Right ventricle myocardium inferior (tissue), 1 donor: ENCODE data around the gene NLGN1. TPM values are rescaled to one million over a fixed set of nuclear protein-coding genes. Genes with fewer than 3 reads are reported as not detected.

Experiments
- ATAC-seq: fragments of 200-7000 bp; cut with Tn5 transposase; one replicate; pipeline ENCODE4 v1.9.1; 2020; ENCODE audit warnings: mild to moderate bottlenecking, moderate library complexity
- DNase-seq: peaks from one replicate; pipeline ENCODE4 v3.0.0; 2021; ENCODE audit errors: missing footprints
- intact Hi-C: fragments of 100-400 bp; cut with DNase I; formaldehyde crosslinking; loops from one replicate; pipeline ENCODE4 v1.11.0; 2022
- total RNA-seq: library from RNA; stranded (reverse); fragmentation: NEBNext Ultra II Directional; extraction: Animal tissue kit (Norgen Biotek cat#: 25700); gene quantifications from one replicate; pipeline ENCODE4 v1.2.1, GENCODE V29; 2021
- donor health status: DM: no; HTN: yes; CAD: no; lungs with severe emphysema.

Gene NLGN1
- total RNA-seq, 1 donor from 2014 or later = 8.0 TPM

GRCh38 chr3:174287705-174288104 is 890.2 kb downstream of the NLGN1 start:
- DNase-seq (no peak), ATAC-seq (no peak)
- intact Hi-C loops = no loop called here

GRCh38 chr3:174294616-174295015 is 897.1 kb downstream of the NLGN1 start:
- intact Hi-C loops = no loop called here
- ATAC-seq (no peak), DNase-seq (no peak)

DNA sequence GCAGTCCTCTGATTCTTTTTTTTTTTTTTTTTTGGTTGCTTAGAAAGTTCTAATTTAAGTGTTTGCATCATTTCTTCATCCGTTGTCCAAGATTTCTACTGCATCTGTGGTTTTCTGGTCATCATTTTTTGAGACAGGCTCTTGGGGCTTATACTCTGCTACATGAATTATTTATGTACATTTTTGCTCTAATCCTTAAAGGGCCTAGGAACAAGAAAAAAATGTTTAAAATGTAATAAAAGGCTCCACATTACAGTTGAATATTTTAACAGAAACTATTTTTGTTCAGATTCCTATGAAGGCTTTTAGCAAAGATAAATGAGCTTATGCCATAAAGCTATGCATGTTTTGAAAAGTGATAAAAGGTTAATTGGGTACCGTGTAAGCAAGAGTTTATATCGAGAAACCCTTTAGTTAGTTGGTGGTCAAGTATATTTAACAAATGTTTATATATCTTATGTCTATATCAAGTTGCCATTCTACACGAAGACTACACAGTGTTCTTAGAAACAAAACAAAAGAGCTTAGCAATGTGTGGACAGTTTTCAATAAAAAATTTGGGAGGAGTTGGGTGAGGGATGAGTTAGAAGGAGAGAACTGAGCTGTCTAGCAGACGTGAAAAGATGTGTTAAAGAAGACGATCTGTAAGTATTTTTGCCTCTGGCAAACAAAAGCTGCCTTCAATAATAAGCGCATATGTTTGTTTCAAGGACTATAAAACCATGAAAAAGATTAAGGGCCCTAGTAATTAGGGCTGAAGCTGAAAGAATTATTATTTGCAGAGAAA is 898.0 kb downstream of the NLGN1 start:
- intact Hi-C loops = no loop called here
- ATAC-seq = no peak
- no peak for DNase-seq

- ATAC-seq = no peak
- intact Hi-C loops = no loop called here
These were observed 905.3 kb downstream of the NLGN1 start for GRCh38 chr3:174302746-174303315.

DNA sequence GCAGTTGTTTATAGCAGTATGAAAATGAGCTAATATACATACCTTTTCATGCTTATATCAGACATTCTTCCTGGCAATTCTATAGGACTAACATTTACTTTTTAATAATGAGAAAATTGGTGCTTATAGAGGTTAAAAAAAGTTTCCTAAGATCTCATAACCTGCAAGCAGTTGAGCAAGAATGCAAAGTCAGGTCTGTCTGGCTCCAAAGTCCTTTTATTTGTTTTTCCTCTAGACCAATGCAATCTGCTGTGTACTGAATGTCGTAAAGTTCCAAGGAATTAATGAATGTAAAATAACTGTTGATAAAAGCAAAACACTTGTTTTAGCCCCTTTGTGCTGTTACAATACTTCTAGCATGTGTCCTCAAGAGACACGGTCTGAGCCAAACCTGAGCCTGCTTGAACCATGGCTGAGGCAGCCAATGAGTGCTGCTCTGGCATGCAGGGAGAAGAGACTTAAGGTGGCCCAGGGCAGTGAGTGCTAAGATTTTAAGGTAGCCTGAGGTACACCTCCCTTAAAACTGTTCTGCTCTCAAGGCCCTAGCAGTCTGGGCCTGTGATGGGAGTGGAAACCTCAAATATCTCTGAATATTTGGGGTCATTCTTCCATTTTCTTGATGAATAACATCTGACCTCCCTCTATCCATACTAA is 906.5 kb downstream of the NLGN1 start:
- intact Hi-C loops = no loop called here
- DNase-seq (peak; percentile 30), ATAC-seq (no peak)

More at GRCh38 chr3:174302746-174303315, 905.3 kb downstream of the NLGN1 start:
- no peak for DNase-seq

DNA sequence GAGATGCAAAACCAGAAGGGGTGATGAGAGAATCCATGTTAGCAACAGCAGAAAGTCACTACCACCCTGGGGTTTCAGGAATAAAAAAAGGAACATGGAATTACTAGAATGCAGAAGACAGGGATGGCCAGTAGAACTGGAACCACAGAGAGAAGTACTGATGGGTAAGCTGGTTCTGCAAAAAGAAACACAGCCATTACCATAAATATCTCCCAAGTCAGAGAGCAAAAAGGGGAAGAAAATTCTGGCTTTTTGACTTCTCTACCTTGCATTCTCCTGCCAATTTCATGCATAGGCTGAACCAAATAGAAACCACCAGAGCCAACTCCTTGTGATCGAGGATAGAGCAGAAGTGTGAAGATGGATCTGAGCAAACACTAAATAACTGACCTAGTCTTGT is 911.2 kb downstream of the NLGN1 start:
- no peak for ATAC-seq
- no peak for DNase-seq
- intact Hi-C loops = no loop called here

GRCh38 chr3:174310475-174310983 is 913.0 kb downstream of the NLGN1 start:
- ATAC-seq (no peak), DNase-seq (no peak)
- intact Hi-C loops = no loop called here

GRCh38 chr3:174315225-174315624 is 917.7 kb downstream of the NLGN1 start:
- DNase-seq (no peak), ATAC-seq (no peak)
- intact Hi-C loops = no loop called here

DNA sequence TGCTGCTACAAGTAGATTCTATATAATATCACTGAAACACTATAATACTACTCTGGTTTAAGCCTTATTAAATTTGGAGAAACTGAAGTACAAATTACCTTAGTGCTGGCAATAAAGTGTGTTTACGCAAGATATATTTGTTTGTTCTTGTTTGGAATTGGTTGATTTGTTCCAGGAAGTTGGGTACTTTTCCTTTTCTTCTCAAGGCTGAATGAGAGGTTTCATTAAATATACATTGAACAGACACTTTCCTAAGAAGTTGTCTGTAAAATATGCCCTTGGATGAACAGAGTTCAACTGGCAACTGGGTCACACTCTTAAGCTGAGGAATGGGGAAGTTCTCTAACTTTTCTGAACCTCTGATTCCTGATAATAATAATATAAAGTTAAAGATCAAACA is 919.5 kb downstream of the NLGN1 start:
- intact Hi-C loops = no loop called here

GRCh38 chr3:174318181-174318580 is 920.6 kb downstream of the NLGN1 start:
- intact Hi-C loops = no loop called here
- DNase-seq = no peak
- ATAC-seq = no peak

More for the DNA sequence above, 919.5 kb downstream of the NLGN1 start:
- DNase-seq (no peak), ATAC-seq (no peak)

DNA sequence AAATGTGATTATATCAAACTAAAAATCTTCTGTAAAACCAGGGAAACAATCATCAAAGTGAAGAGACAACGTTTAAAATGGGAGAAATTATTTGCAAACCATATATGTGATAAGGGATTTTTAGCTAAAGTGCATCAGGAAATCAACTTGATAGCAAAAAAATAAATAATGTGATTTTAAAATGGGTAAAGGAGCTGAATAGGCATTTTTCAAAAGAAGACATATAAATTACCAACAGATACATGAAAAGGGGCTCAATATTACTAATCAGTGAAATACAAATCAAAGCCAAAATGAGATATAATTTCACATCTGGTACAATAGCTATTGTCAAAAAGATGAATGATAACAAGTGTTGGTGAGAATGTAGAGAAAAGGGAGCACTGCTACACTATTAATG is 924.0 kb downstream of the NLGN1 start:
- intact Hi-C loops = no loop called here
- ATAC-seq (no peak), DNase-seq (no peak)

DNA sequence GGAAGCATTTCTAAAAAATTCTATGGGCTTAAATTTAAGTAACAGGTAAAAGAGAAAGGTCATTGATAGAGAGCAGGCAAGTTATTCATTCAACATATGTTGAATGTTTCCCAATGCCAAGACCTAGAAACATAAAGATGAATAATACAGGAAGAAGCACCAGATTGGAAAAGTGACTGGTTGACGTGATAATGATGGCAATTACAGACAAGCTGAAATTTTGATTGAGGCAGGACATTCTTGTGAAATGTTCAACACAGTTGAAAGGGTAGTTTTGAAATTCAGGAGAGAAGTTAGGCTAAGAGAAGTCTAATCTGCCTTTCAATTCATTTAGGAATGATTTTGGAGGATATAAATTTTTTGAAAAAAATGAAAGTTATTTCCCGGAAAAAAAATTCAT is 925.2 kb downstream of the NLGN1 start:
- ATAC-seq (no peak), DNase-seq (no peak)
- intact Hi-C loops = no loop called here

- intact Hi-C loops = no loop called here
- no peak for DNase-seq
- no peak for ATAC-seq
These were observed 927.6 kb downstream of the NLGN1 start for GRCh38 chr3:174325171-174325570.

DNA sequence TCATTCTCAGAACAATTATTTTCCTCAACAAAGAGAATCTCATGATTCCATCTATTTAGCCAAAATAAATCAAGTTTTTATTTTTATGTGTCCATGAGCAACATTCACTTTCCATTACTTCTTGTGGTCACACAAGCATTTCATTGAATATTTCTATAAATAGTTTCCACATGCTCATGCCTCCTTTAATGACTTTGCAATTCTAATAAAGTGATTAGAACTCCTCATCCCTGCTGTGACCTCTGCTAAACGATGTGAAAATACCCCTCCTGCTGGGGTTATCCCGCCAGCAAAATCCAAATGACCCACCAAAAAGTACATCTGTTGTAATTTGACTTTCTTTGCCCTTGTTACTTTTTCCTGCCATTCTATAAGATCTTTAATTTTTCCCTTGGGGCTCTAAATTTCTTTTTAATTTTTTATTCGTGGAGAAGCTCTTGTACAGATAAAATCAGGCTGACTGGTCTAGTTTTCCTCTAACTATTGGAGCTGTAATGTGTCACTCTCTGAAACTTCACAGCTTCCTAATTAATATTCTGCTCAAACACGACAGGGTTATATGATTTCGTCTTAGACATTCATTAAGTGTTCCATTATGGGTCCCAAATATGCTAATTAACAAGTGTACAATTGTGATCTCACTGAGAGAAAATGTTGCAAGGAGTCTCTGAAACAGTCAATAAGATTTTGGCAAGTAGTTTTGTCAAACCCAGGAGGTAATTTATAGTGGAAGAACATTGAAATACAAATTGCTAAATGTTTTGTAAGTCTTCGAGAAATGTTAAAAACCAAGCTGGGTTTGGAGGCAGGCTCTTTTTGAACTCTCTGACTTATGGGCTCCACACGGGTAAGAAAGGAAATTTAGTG is 928.5 kb downstream of the NLGN1 start:
- intact Hi-C loops = no loop called here
- no peak for ATAC-seq
- DNase-seq = no peak

DNA sequence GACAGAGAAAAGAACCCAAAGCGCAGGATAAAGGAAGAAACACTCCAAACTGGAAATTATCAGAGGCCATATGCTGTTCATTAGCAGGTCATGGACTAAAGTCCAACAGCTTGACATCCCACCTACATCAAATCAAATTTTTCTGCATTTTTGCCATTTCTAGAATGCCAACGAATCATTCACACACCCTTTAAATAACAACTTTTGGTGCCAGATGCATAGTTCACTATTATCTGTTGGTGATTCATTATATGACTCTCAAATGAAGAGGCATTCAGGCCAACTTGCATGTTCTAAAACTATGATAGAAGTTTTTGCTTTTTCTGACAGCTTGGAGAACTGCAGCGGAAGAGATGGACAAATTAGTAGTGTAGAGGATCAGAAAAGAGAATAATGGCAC is 931.8 kb downstream of the NLGN1 start:
- no peak for DNase-seq
- intact Hi-C loops = no loop called here
- no peak for ATAC-seq

DNA sequence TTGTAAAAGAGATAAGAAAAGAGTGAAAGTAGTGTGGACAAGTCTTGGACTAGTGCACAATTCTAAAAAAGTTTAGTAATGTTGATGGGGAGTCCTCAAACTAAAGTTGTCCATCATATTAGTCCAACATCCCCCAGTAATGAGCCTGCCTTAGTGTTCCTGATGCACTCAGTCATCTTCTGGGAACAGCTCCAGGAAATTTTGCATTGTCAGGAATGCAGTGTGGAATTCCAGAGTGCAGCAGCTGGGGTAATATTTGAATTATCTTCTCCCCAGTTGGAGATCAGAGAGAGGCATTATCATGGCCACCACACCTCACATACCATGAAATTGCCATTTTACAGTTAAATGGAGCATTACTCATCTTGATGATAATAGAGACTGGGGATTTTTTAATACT is 932.8 kb downstream of the NLGN1 start:
- ATAC-seq (no peak), DNase-seq (no peak)
- intact Hi-C loops = no loop called here

- intact Hi-C loops = no loop called here
- peak; percentile 69 for ATAC-seq
- DNase-seq = no peak
These were observed 933.7 kb downstream of the NLGN1 start for GRCh38 chr3:174331095-174331800.

- intact Hi-C loops = no loop called here
- no peak for DNase-seq
- no peak for ATAC-seq
These were observed 934.8 kb downstream of the NLGN1 start for GRCh38 chr3:174332391-174332790.
